Activated CD4-positive, alpha-beta T cell treated with anti-CD3 and anti-CD28 coated beads, Interleukin-2, amount 10 ng/mL, durations not matched to agents 24 days and 14 days (primary cell): ENCODE results near the gene SNAP47. TPM values are rescaled to one million over a fixed set of nuclear protein-coding genes. Genes with fewer than 3 reads are reported as not detected.
"Not testable (repeated sequence)": the region's sequence is repeated elsewhere in the genome, so short reads cannot be mapped to it uniquely, and the experiment has no call there.

Source experiments
- DNase-seq: peaks from one replicate; pipeline ENCODE4 v3.0.0; 2022
- H3K27ac Mint-ChIP-seq: one replicate; pipeline ENCODE4 v1.8.0; 2022; ENCODE audit warnings: mild to moderate bottlenecking, mixed read lengths
- H3K27me3 Mint-ChIP-seq: one replicate; pipeline ENCODE4 v1.8.0; 2022; ENCODE audit warnings: mixed read lengths
- H3K36me3 Mint-ChIP-seq: one replicate; pipeline ENCODE4 v1.8.0; 2022; ENCODE audit warnings: low read depth, mild to moderate bottlenecking, mixed read lengths
- H3K4me1 Mint-ChIP-seq: one replicate; pipeline ENCODE4 v1.8.0; 2021; ENCODE audit warnings: mixed read lengths
- H3K4me3 Mint-ChIP-seq: one replicate; pipeline ENCODE4 v1.8.0; 2022; ENCODE audit warnings: mild to moderate bottlenecking, moderate library complexity, mixed read lengths
- H3K9me3 Mint-ChIP-seq: one replicate; pipeline ENCODE4 v1.8.0; 2021; ENCODE audit warnings: mixed read lengths
- intact Hi-C: fragments of 100-400 bp; cut with micrococcal nuclease; formaldehyde crosslinking; loops from one replicate; pipeline ENCODE4 v1.15.1; 2023
- total RNA-seq: library from RNA; stranded (reverse); gene quantifications from 2 replicates; pipeline ENCODE4 v1.2.3, GENCODE V29; 2022

SNAP47 gene
- total RNA-seq = 28.6 and 30.9 TPM in 2 replicates

- Mint-ChIP-seq H3K4me1 (peaks cover 26% of the 10 kb centered on the region), H3K36me3 (peaks cover 20% of the 10 kb centered on the region), H3K27me3 (peaks cover 2% of the 10 kb centered on the region), H3K9me3 (no peaks in the 10 kb centered on the region), H3K4me3 (peak within 1 kb of the TSS; percentile 98), H3K27ac (peak within 1 kb of the TSS; percentile 93)
- DNase-seq = peak; percentile 99
- intact Hi-C loops = loop anchor here (1.0 to 10.0 kb wide), 8 partner anchors 28 to 800 kb away; partner anchors contain the start of genes ARF1 and GUK1
Measured at GRCh38 chr1:227734856-227735538, at the start of gene SNAP47, which contains the start of gene JMJD4. Gene SNAP47, plus strand, starts transcription at chr1:227735435. Its CDS starts 12,302 bp downstream, at chr1:227747737. Gene JMJD4, minus strand, starts transcription at chr1:227735302. Its CDS starts 29 bp downstream, at chr1:227735273.

GRCh38 chr1:227685807-227686206 lies 49.4 kb upstream of the SNAP47 start:
- Mint-ChIP-seq H3K27me3 (no peaks in the 10 kb centered on the region), H3K9me3 (peaks cover 19% of the 10 kb centered on the region), H3K4me3 (no peak overlapping the region), H3K27ac (no peak overlapping the region), H3K36me3 (no peaks in the 10 kb centered on the region), H3K4me1 (no peaks in the 10 kb centered on the region)
- intact Hi-C loops = no loop called here
- no peak for DNase-seq

GRCh38 chr1:227697321-227697864 lies 37.8 kb upstream of the SNAP47 start:
- no peaks in the 10 kb centered on the region for H3K4me1 Mint-ChIP-seq
- no peak overlapping the region for H3K4me3 Mint-ChIP-seq
- H3K36me3 Mint-ChIP-seq = no peaks in the 10 kb centered on the region
- H3K27ac Mint-ChIP-seq = no peak overlapping the region
- intact Hi-C loops = no loop called here
- H3K27me3 Mint-ChIP-seq = no peaks in the 10 kb centered on the region
- peaks cover 25% of the 10 kb centered on the region for H3K9me3 Mint-ChIP-seq
- DNase-seq = no peak

DNA sequence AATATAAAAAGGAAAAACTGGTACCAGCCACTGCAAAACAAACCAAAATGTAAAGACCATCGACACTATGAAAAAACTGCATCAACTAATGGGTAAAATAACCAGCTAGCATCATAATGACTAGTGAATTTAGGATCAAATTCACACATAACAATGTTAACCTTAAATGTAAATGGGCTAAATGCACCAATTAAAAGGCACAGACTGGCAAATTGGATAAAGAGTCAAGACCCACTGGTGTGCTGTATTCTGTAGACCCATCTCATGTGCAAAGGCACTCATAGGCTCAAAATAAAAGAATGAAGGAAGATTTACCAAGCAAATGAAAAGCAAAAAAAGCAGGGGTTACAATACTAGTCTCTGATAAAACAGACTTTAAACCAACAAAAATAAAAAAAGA lies 33.6 kb upstream of the SNAP47 start:
- DNase-seq, H3K27ac Mint-ChIP-seq, H3K4me1 Mint-ChIP-seq, H3K27me3 Mint-ChIP-seq, H3K4me3 Mint-ChIP-seq, H3K36me3 Mint-ChIP-seq, intact Hi-C loops: not testable (repeated sequence)
- peaks cover 36% of the 10 kb centered on the region for H3K9me3 Mint-ChIP-seq

DNA sequence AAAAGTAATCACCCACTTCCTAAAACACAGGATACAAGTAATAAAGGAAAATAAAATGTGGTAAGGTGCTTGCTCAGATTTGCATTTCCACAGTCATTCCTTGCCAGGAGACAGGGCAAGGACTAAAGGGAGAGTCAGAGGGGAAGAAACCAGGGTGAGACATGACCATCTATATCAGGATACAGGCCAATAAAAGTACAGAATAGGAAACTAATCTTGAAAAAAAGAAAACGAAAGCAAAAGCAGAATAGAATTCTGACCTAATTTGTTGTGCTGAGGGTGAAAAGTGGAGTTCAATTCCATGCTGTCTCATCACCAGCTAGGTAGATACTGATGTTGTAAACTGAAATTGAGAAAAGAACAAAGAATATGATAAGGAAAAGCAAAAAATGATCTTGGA lies 27.4 kb upstream of the SNAP47 start:
- Mint-ChIP-seq H3K36me3 (no peaks in the 10 kb centered on the region), H3K9me3 (peaks cover 18% of the 10 kb centered on the region), H3K27ac (no peak overlapping the region), H3K27me3 (no peaks in the 10 kb centered on the region), H3K4me1 (peaks cover 8% of the 10 kb centered on the region), H3K4me3 (peak overlapping the region; percentile 6)
- intact Hi-C loops = no loop called here
- no peak for DNase-seq

DNA sequence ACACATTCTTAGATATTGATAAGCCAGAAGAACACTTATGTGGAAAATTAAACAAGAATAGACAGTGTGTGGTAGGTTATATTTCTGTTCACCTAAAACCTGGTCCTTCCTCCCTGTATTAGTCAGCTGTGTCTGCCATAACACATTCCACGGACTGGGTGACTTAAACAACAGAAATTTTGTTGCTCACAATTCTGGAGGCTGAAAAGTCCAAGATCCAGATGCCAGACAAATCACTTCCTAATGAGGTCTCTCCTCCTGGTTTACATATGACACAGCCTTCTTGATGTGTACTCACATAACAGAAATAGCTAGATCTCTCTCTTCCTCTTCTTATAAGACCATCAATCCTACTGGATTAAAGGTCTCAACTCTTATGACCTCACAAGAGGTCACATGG lies 25.8 kb upstream of the SNAP47 start:
- H3K27ac Mint-ChIP-seq = no peak overlapping the region
- H3K9me3 Mint-ChIP-seq = peaks cover 13% of the 10 kb centered on the region
- peaks cover 8% of the 10 kb centered on the region for H3K4me1 Mint-ChIP-seq
- no peak overlapping the region for H3K4me3 Mint-ChIP-seq
- DNase-seq = no peak
- no peaks in the 10 kb centered on the region for H3K27me3 Mint-ChIP-seq
- intact Hi-C loops = no loop called here
- no peaks in the 10 kb centered on the region for H3K36me3 Mint-ChIP-seq

- H3K27me3 Mint-ChIP-seq, H3K27ac Mint-ChIP-seq, DNase-seq, intact Hi-C loops, H3K36me3 Mint-ChIP-seq, H3K4me1 Mint-ChIP-seq, H3K4me3 Mint-ChIP-seq: not testable (repeated sequence)
- peaks cover 22% of the 10 kb centered on the region for H3K9me3 Mint-ChIP-seq
Measured at GRCh38 chr1:227710474-227710873, 24.8 kb upstream of the SNAP47 start.

DNA sequence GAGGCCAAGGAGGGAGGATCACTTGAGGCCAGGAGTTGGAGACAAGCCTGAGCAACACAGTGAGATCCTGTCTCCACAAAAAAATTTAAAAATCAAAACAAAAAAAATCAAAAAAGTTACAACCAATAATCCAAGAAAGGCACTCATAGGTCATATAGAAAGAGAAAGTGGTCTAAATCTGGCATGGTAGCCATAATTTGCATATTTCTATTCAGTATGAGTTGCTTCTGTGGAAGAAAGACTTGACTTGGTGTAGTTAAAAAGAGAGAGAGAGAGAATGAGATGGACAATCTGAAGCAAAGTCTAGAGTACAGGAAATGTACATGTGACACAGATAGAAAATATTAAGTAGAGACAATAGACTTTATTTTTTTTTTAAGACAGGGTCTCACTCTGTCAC lies 22.6 kb upstream of the SNAP47 start:
- H3K36me3 Mint-ChIP-seq = no peaks in the 10 kb centered on the region
- peaks cover 31% of the 10 kb centered on the region for H3K9me3 Mint-ChIP-seq
- no peak for DNase-seq
- H3K27ac Mint-ChIP-seq = no peak overlapping the region
- H3K4me3 Mint-ChIP-seq = no peak overlapping the region
- no peaks in the 10 kb centered on the region for H3K27me3 Mint-ChIP-seq
- intact Hi-C loops = no loop called here
- peaks cover 6% of the 10 kb centered on the region for H3K4me1 Mint-ChIP-seq

DNA sequence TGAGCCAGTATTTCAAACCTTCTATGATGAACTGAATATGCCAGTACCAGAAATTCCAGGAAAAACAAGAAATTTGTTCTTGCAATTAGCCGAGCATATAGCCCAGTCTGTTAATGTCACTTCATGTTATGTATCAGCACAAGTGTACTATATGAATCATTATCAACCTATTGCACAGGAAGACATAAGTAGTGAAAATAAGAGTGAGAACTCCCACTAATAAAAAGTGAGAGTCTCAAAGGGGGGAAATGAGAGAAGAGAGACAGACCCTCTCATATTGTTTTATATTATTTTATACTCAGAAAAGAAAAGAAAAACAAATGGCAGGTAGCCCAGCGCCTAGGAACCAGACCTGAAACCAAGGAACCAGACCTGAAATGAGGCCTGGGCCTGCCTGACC lies 16.3 kb upstream of the SNAP47 start:
- Mint-ChIP-seq H3K9me3 (peaks cover 54% of the 10 kb centered on the region), H3K27ac (no peak overlapping the region)
- intact Hi-C loops = no loop called here

DNA sequence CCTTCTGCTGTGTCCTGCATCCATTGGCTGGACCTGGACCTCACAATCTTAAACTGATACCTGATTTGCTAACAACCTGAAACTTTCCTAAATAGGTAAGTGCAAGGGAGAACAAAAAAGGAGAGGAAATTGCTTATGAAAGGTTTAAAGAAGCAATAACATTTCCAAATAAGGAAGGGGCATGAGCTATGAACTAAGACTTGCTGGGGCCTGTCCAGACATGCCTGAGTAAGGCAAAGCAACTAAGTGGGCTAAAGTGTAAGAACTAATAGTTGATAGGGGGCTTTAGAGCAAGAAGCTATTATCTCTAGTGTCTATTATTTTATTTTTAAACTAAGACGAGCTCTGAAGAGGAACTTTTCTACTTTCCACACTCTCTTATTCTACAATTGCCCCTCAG lies 11.8 kb upstream of the SNAP47 start:
- intact Hi-C loops = no loop called here
- Mint-ChIP-seq H3K27me3 (peaks cover 2% of the 10 kb centered on the region), H3K36me3 (no peaks in the 10 kb centered on the region), H3K4me1 (peaks cover 8% of the 10 kb centered on the region), H3K9me3 (peaks cover 37% of the 10 kb centered on the region), H3K4me3 (no peak overlapping the region), H3K27ac (peak overlapping the region; percentile 45)
- no peak for DNase-seq

More for the DNA sequence above, 16.3 kb upstream of the SNAP47 start:
- no peak for DNase-seq
- no peaks in the 10 kb centered on the region for H3K27me3 Mint-ChIP-seq
- no peak overlapping the region for H3K4me3 Mint-ChIP-seq
- no peaks in the 10 kb centered on the region for H3K36me3 Mint-ChIP-seq
- H3K4me1 Mint-ChIP-seq = no peaks in the 10 kb centered on the region

DNA sequence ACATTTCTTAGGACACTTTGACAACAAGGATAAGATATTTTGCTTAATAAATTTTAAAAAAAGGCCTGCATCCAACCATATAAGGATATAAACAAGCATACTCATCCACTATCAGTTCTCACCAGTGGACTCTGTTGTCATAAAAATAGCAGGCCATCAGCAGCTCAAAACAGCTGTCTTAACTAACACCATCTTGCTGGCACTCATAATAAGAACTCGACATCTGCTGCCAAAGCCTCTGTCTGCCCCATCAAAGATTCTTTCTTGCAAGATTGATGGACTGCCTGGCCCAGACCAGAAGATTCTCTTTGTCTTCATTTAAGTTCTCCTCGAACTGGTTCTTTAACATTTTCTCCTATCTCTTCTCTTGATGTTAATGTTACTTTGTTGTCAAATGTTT lies 10.2 kb upstream of the SNAP47 start:
- Mint-ChIP-seq H3K27me3 (peaks cover 2% of the 10 kb centered on the region), H3K27ac (no peak overlapping the region), H3K9me3 (peaks cover 26% of the 10 kb centered on the region), H3K4me1 (peaks cover 14% of the 10 kb centered on the region), H3K4me3 (no peak overlapping the region), H3K36me3 (no peaks in the 10 kb centered on the region)
- DNase-seq = no peak
- intact Hi-C loops = no loop called here

DNA sequence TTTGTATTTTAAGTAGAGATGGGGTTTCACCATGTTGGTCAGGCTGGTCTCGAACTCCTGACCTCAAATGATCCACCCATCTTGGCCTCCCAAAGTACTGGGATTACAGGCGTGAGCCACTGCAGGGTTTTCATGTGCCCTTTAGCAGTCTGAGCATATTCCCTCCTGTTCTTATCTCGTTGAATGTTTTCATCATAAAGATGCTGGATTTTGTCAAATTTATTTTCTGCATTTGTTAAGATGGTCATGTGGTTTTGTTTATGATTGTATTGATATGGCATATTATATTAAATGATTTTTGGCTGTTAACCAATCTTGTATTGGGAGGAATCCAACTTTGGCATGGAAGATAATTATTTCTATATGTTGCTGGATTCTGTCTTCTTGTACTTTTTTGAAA lies 8.9 kb upstream of the SNAP47 start:
- Mint-ChIP-seq H3K27ac (no peak overlapping the region), H3K4me3 (no peak overlapping the region), H3K27me3 (peaks cover 2% of the 10 kb centered on the region), H3K9me3 (peaks cover 16% of the 10 kb centered on the region), H3K4me1 (peaks cover 17% of the 10 kb centered on the region), H3K36me3 (no peaks in the 10 kb centered on the region)
- no peak for DNase-seq
- intact Hi-C loops = no loop called here

GRCh38 chr1:227726924-227727599 lies 8.2 kb upstream of the SNAP47 start:
- Mint-ChIP-seq H3K27me3 (peaks cover 2% of the 10 kb centered on the region), H3K4me1 (peaks cover 17% of the 10 kb centered on the region), H3K4me3 (peak overlapping the region; percentile 87), H3K36me3 (no peaks in the 10 kb centered on the region), H3K9me3 (peaks cover 12% of the 10 kb centered on the region), H3K27ac (no peak overlapping the region)
- intact Hi-C loops = no loop called here
- DNase-seq = no peak
